Measurements from ENCODE around the gene SIVA1.

Gene SIVA1

GRCh38 chr14:104786726-104787675 is 34.1 kb downstream of the SIVA1 start:
- Histone ChIP-seq H3K9me3 (ENCODE audit: low read length) (no peaks in the 10 kb centered on the region), H3K36me3 (ENCODE audit: insufficient read depth, low read length) (peaks cover 8% of the 10 kb centered on the region), H3K9ac (ENCODE audit: low read length) (no peak overlapping the region), H3K4me3 (ENCODE audit: low read depth in 1 of 2, low read length in 2 of 2) (no peak overlapping the region), H3K27ac (ENCODE audit: low read depth, low read length) (no peak overlapping the region), H3K27me3 (ENCODE audit: control insufficient read depth in 1 of 2, insufficient read depth in 2 of 2, low read length in 2 of 2) (no peaks in the 10 kb centered on the region), H3K4me1 (ENCODE audit: insufficient read depth, low read length) (peaks cover 10% of the 10 kb centered on the region)

- Histone ChIP-seq H3K27me3 (ENCODE audit: control insufficient read depth in 1 of 2, insufficient read depth in 2 of 2, low read length in 2 of 2) (no peaks in the 10 kb centered on the region), H3K9ac (ENCODE audit: low read length) (no peak overlapping the region), H3K4me3 (ENCODE audit: low read depth in 1 of 2, low read length in 2 of 2) (no peak overlapping the region), H3K36me3 (ENCODE audit: insufficient read depth, low read length) (peaks cover 9% of the 10 kb centered on the region), H3K4me1 (ENCODE audit: insufficient read depth, low read length) (peaks cover 17% of the 10 kb centered on the region), H3K9me3 (ENCODE audit: low read length) (no peaks in the 10 kb centered on the region), H3K27ac (ENCODE audit: low read depth, low read length) (no peak overlapping the region)
These were observed 34.8 kb downstream of the SIVA1 start for GRCh38 chr14:104787736-104788135.

GRCh38 chr14:104788161-104788818 is 35.3 kb downstream of the SIVA1 start:
- H3K4me1 ChIP-seq (ENCODE audit: insufficient read depth, low read length), result peaks cover 23% of the 10 kb centered on the region
- H3K36me3 ChIP-seq (ENCODE audit: insufficient read depth, low read length), result peaks cover 9% of the 10 kb centered on the region
- no peaks in the 10 kb centered on the region for H3K27me3 ChIP-seq (ENCODE audit: control insufficient read depth in 1 of 2, insufficient read depth in 2 of 2, low read length in 2 of 2)
- H3K9ac ChIP-seq (ENCODE audit: low read length), result no peak overlapping the region
- H3K4me3 ChIP-seq (ENCODE audit: low read depth in 1 of 2, low read length in 2 of 2), result no peak overlapping the region
- no peak overlapping the region for H3K27ac ChIP-seq (ENCODE audit: low read depth, low read length)
- H3K9me3 ChIP-seq (ENCODE audit: low read length), result no peaks in the 10 kb centered on the region

- Histone ChIP-seq H3K4me3 (ENCODE audit: low read depth in 1 of 2, low read length in 2 of 2) (no peak overlapping the region), H3K36me3 (ENCODE audit: insufficient read depth, low read length) (peaks cover 9% of the 10 kb centered on the region), H3K9ac (ENCODE audit: low read length) (no peak overlapping the region), H3K27me3 (ENCODE audit: control insufficient read depth in 1 of 2, insufficient read depth in 2 of 2, low read length in 2 of 2) (no peaks in the 10 kb centered on the region), H3K27ac (ENCODE audit: low read depth, low read length) (no peak overlapping the region), H3K4me1 (ENCODE audit: insufficient read depth, low read length) (peaks cover 31% of the 10 kb centered on the region), H3K9me3 (ENCODE audit: low read length) (no peaks in the 10 kb centered on the region)
These were observed 36.1 kb downstream of the SIVA1 start for GRCh38 chr14:104788873-104789663.

- no peak overlapping the region for H3K27ac ChIP-seq (ENCODE audit: low read depth, low read length)
- H3K4me1 ChIP-seq (ENCODE audit: insufficient read depth, low read length), result peaks cover 35% of the 10 kb centered on the region
- H3K27me3 ChIP-seq (ENCODE audit: control insufficient read depth in 1 of 2, insufficient read depth in 2 of 2, low read length in 2 of 2), result no peaks in the 10 kb centered on the region
- H3K36me3 ChIP-seq (ENCODE audit: insufficient read depth, low read length), result peaks cover 9% of the 10 kb centered on the region
- H3K9me3 ChIP-seq (ENCODE audit: low read length), result no peaks in the 10 kb centered on the region
- no peak overlapping the region for H3K9ac ChIP-seq (ENCODE audit: low read length)
- H3K4me3 ChIP-seq (ENCODE audit: low read depth in 1 of 2, low read length in 2 of 2), result no peak overlapping the region
These were observed 37.1 kb downstream of the SIVA1 start for GRCh38 chr14:104789752-104790743.

GRCh38 chr14:104791425-104791824 is 38.5 kb downstream of the SIVA1 start:
- no peaks in the 10 kb centered on the region for H3K27me3 ChIP-seq (ENCODE audit: control insufficient read depth in 1 of 2, insufficient read depth in 2 of 2, low read length in 2 of 2)
- H3K4me3 ChIP-seq (ENCODE audit: low read depth in 1 of 2, low read length in 2 of 2), result no peak overlapping the region
- H3K36me3 ChIP-seq (ENCODE audit: insufficient read depth, low read length), result peaks cover 9% of the 10 kb centered on the region
- H3K4me1 ChIP-seq (ENCODE audit: insufficient read depth, low read length), result peaks cover 34% of the 10 kb centered on the region
- no peak overlapping the region for H3K9ac ChIP-seq (ENCODE audit: low read length)
- no peak overlapping the region for H3K27ac ChIP-seq (ENCODE audit: low read depth, low read length)
- no peaks in the 10 kb centered on the region for H3K9me3 ChIP-seq (ENCODE audit: low read length)

- Histone ChIP-seq H3K27me3 (ENCODE audit: control insufficient read depth in 1 of 2, insufficient read depth in 2 of 2, low read length in 2 of 2) (no peaks in the 10 kb centered on the region), H3K9ac (ENCODE audit: low read length) (no peak overlapping the region), H3K4me3 (ENCODE audit: low read depth in 1 of 2, low read length in 2 of 2) (no peak overlapping the region), H3K9me3 (ENCODE audit: low read length) (no peaks in the 10 kb centered on the region), H3K4me1 (ENCODE audit: insufficient read depth, low read length) (peaks cover 40% of the 10 kb centered on the region), H3K36me3 (ENCODE audit: insufficient read depth, low read length) (peaks cover 9% of the 10 kb centered on the region), H3K27ac (ENCODE audit: low read depth, low read length) (no peak overlapping the region)
These were observed 39.3 kb downstream of the SIVA1 start for GRCh38 chr14:104792101-104792884.

GRCh38 chr14:104792945-104793702 is 40.2 kb downstream of the SIVA1 start:
- H3K9ac ChIP-seq (ENCODE audit: low read length), result peak overlapping the region; percentile 53
- H3K27ac ChIP-seq (ENCODE audit: low read depth, low read length), result no peak overlapping the region
- H3K4me3 ChIP-seq (ENCODE audit: low read depth in 1 of 2, low read length in 2 of 2), result peak overlapping the region; percentile 1 to 74
- no peaks in the 10 kb centered on the region for H3K27me3 ChIP-seq (ENCODE audit: control insufficient read depth in 1 of 2, insufficient read depth in 2 of 2, low read length in 2 of 2)
- H3K4me1 ChIP-seq (ENCODE audit: insufficient read depth, low read length), result peaks cover 42% of the 10 kb centered on the region
- no peaks in the 10 kb centered on the region for H3K9me3 ChIP-seq (ENCODE audit: low read length)
- peaks cover 9% of the 10 kb centered on the region for H3K36me3 ChIP-seq (ENCODE audit: insufficient read depth, low read length)

- peak overlapping the region; percentile 53 for H3K9ac ChIP-seq (ENCODE audit: low read length)
- H3K4me1 ChIP-seq (ENCODE audit: insufficient read depth, low read length), result peaks cover 42% of the 10 kb centered on the region
- peak overlapping the region; percentile 1 to 74 for H3K4me3 ChIP-seq (ENCODE audit: low read depth in 1 of 2, low read length in 2 of 2)
- H3K27me3 ChIP-seq (ENCODE audit: control insufficient read depth in 1 of 2, insufficient read depth in 2 of 2, low read length in 2 of 2), result no peaks in the 10 kb centered on the region
- peaks cover 9% of the 10 kb centered on the region for H3K36me3 ChIP-seq (ENCODE audit: insufficient read depth, low read length)
- H3K9me3 ChIP-seq (ENCODE audit: low read length), result no peaks in the 10 kb centered on the region
- no peak overlapping the region for H3K27ac ChIP-seq (ENCODE audit: low read depth, low read length)
These were observed 40.7 kb downstream of the SIVA1 start for GRCh38 chr14:104793703-104793959.

All from muscle layer of colon (tissue), 2 donors.